HepG2 (cell line): ENCODE measurements around the gene SOAT2. TPM values are rescaled to one million over a fixed set of nuclear protein-coding genes. Genes with fewer than 3 reads are reported as not detected.

ENCODE experiments used
- ATAC-seq: fragments of 200-7000 bp; cut with Tn5 transposase; 3 replicates; pipeline ENCODE4 v1.9.1; 2020; ENCODE audit warnings: mild to moderate bottlenecking, moderate library complexity
- BruUV-seq: library from RNA; stranded (reverse); fragments of 400-500 nt; replicated peaks from 2 replicates; lab custom pipeline; 2021; lab: Mats Ljungman, UMichigan
- CTCF ChIA-PET: fragments of 300-600 bp; formaldehyde crosslinking; extraction: SDS; loops from one replicate; lab custom pipeline; 2021; ENCODE audit warnings: low total read pairs, inconsistent platforms, low intra/inter-chr PET ratio; lab: Yijun Ruan, JAX
- POLR2A ChIA-PET: fragments of 350-600 bp; sonication (Branson Sonifier 250); formaldehyde crosslinking; loops from one replicate; lab custom pipeline; 2020; ENCODE audit warnings: antibody characterized with exemption, inconsistent platforms; lab: Yijun Ruan, JAX
- DNase-seq: peaks from one replicate; pipeline ENCODE4 v3.0.0-alpha.2; 2015; ENCODE audit warnings: low spot score
- FAIRE-seq: peaks from 3 replicates; lab custom pipeline; 2011; peaks lifted over from hg19 to GRCh38; lab: Jason Lieb, UNC
- H2AFZ ChIP-seq: one replicate; pipeline ENCODE4 v1.6.1; 2011; ENCODE audit warnings: low read length, inconsistent platforms
- H3K27ac ChIP-seq: fragments of 300-600 bp; 3 replicates; pipeline ENCODE4 v1.8.0; 2011; ENCODE audit warnings: mixed run types, mild to moderate bottlenecking, mixed read lengths, low read length, inconsistent platforms; ENCODE audit not compliant: insufficient read depth; ENCODE audit errors: extremely low read length
- H3K27me3 ChIP-seq, 2 experiments: fragments of 200-600 bp in 1 of 2; 2 replicates in 1 of 2; 3 replicates in 1 of 2; pipeline versions ENCODE4 v1.6.0 to v1.8.0; 2011; ENCODE audit warnings: low read length in 2 of 2, mild to moderate bottlenecking in 2 of 2, moderate library complexity in 2 of 2, inconsistent platforms in 1 of 2; ENCODE audit not compliant: insufficient read depth in 2 of 2, control insufficient read depth in 1 of 2
- H3K36me3 ChIP-seq, 2 experiments: fragments of 200-600 bp in 1 of 2; replicated peaks in 1 of 2; 2 replicates in 1 of 2; 3 replicates in 1 of 2; pipeline versions ENCODE4 v1.5.1 to v1.8.0; 2011; ENCODE audit warnings: low read length in 2 of 2, inconsistent platforms in 1 of 2; ENCODE audit not compliant: insufficient read depth in 2 of 2, control insufficient read depth in 1 of 2
- H3K4me1 ChIP-seq: 2 replicates; pipeline ENCODE4 v1.5.1; 2012; ENCODE audit warnings: low read length, inconsistent platforms; ENCODE audit not compliant: insufficient read depth
- H3K4me2 ChIP-seq: 2 replicates; pipeline ENCODE4 v1.6.0; 2011; ENCODE audit warnings: low read depth, low read length, inconsistent platforms
- H3K4me3 ChIP-seq, 3 experiments: fragments of 200-600 bp in 1 of 3; sonication (generic), shearing (Covaris generic) in 1 of 3; replicated peaks in 1 of 3; 2 replicates each; pipeline ENCODE4 v1.5.1; 2011 to 2016; ENCODE audit warnings: low read length in 3 of 3, inconsistent platforms in 2 of 3, low read depth in 2 of 3, mild to moderate bottlenecking in 2 of 3, control low read depth in 1 of 3, mixed read lengths in 1 of 3; ENCODE audit not compliant: insufficient read depth in 1 of 3
- H3K79me2 ChIP-seq: one replicate; pipeline ENCODE4 v1.6.1; 2011; ENCODE audit warnings: low read length, inconsistent platforms; ENCODE audit not compliant: insufficient read depth
- H3K9ac ChIP-seq: 2 replicates; pipeline ENCODE4 v1.6.0; 2011; ENCODE audit warnings: mild to moderate bottlenecking, low read depth, low read length, inconsistent platforms; ENCODE audit not compliant: insufficient read depth
- H3K9me3 ChIP-seq: 2 replicates; pipeline ENCODE4 v1.5.1; 2012; ENCODE audit warnings: mild to moderate bottlenecking, low read length
- H4K20me1 ChIP-seq: 2 replicates; pipeline ENCODE4 v1.6.0; 2011; ENCODE audit warnings: inconsistent platforms, mild to moderate bottlenecking, low read length, moderate library complexity; ENCODE audit not compliant: insufficient read depth
- ZBTB1 ChIP-seq: sonication (generic); formaldehyde crosslinking; IDR thresholded peaks from 2 replicates; pipeline ENCODE4 v1.4.0; 2020; ENCODE audit warnings: missing genetic modification reagents, borderline replicate concordance
- WGBS: methylation state at CpG from one replicate; pipeline ENCODE4 v1.1.6; 2017; ENCODE audit warnings: low lambda C conversion rate; 5-methylcytosine and 5-hydroxymethylcytosine counted together
- in situ Hi-C: cut with HindIII; loops from 2 replicates; pipeline ENCODE4 v1.10.0; 2017; ENCODE audit warnings: low pct_unique_long_range_greater_than_20kb; ENCODE audit not compliant: extremely low pct_ligation_motif_present
- intact Hi-C: fragments of 100-400 bp; cut with micrococcal nuclease; formaldehyde crosslinking; loops from one replicate; pipeline ENCODE4 v1.10.0; 2022; ENCODE audit not compliant: unreplicated experiment
- polyA plus RNA-seq, 8 experiments: library from polyadenylated mRNA; depleted of rRNA in 3 of 8; stranded (reverse) in 7 of 8; unstranded in 1 of 8; fragments of >200 nt; fragmentation: Illumina TruSeq in 4 of 8; extraction: Trizol in 4 of 8; gene quantifications; 2 replicates each; pipeline versions ENCODE4 v1.2.1 to v1.2.3, GENCODE V29; 2011 to 2016; ENCODE audit warnings: low read depth in 4 of 8, missing spikeins in 1 of 8, mixed read lengths in 1 of 8; ENCODE audit not compliant: insufficient read depth in 1 of 8
- total RNA-seq, 5 experiments: library from RNA; depleted of rRNA; stranded (reverse); fragments of >200 nt; fragmentation: Illumina TruSeq; extraction: Trizol; gene quantifications; 2 replicates each; pipeline ENCODE4 v1.2.3, GENCODE V29; 2016; ENCODE audit warnings: low read depth in 1 of 5
- TF ChIP-seq, protein P1 (sequence below): sonication (generic); formaldehyde crosslinking; IDR thresholded peaks from 2 replicates; pipeline ENCODE4 v1.4.0; 2020; ENCODE audit warnings: missing genetic modification reagents
- TF ChIP-seq, protein P2 (sequence below): sonication (generic); formaldehyde crosslinking; IDR thresholded peaks from 2 replicates; pipeline ENCODE4 v1.8.1; 2022; ENCODE audit warnings: low read depth, mild to moderate bottlenecking, missing genetic modification reagents

Gene SOAT2
- total and polyA plus RNA-seq, 2 of the 13 experiments (the other 11 are each of a cell fraction or from before 2014, with no cell fraction given): 14.9 to 108 TPM

DNA sequence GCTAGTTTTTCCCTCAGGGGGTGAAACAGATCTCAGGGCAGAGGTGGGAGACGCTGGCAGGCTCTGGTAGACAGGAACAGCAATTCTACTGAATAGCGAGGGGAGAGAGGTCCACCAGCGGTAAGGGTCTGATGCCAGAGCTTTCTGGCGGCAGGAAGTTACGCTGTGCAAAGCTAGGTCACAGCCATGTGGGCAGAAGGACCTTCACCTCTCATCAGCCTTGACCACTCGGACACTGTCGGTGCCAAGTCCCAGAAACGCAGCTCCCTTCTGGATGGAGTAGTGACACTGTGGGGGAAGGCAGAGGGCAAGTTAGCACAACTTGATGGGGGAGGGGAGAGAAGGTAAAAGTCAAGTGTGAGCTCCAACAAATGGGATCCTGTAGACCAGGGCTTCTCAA lies 66.9 kb downstream of the SOAT2 start:
- ATAC-seq (no peak), DNase-seq (no peak), FAIRE-seq (no peak)
- Histone ChIP-seq H3K4me2 (no peak overlapping the region), H3K9me3 (no peaks in the 10 kb centered on the region), H2AFZ (no peak overlapping the region), H3K36me3 (no peaks in the 10 kb centered on the region), H3K27ac (no peak overlapping the region), H3K4me3 (no peak overlapping the region), H3K4me1 (peaks cover 32% of the 10 kb centered on the region), H3K27me3 (no peaks in the 10 kb centered on the region), H3K9ac (no peak overlapping the region), H3K79me2 (no peaks in the 10 kb centered on the region), H4K20me1 (no peaks in the 10 kb centered on the region)
- in situ Hi-C loops: no loop called here
- intact Hi-C loops: no loop called here
- no TSS peak for BruUV-seq
- ChIA-PET CTCF (no interaction called here), POLR2A (interaction anchor here (2.6 kb wide), 1 partner anchor 10 kb away, joined by 15 read pairs; the partner anchor contains the start of genes CSAD and ZNF740)
- WGBS: 93% methylated on average over 8 of the region's 8 CpGs
- TF ChIP-seq ZBTB1: no peak

DNA sequence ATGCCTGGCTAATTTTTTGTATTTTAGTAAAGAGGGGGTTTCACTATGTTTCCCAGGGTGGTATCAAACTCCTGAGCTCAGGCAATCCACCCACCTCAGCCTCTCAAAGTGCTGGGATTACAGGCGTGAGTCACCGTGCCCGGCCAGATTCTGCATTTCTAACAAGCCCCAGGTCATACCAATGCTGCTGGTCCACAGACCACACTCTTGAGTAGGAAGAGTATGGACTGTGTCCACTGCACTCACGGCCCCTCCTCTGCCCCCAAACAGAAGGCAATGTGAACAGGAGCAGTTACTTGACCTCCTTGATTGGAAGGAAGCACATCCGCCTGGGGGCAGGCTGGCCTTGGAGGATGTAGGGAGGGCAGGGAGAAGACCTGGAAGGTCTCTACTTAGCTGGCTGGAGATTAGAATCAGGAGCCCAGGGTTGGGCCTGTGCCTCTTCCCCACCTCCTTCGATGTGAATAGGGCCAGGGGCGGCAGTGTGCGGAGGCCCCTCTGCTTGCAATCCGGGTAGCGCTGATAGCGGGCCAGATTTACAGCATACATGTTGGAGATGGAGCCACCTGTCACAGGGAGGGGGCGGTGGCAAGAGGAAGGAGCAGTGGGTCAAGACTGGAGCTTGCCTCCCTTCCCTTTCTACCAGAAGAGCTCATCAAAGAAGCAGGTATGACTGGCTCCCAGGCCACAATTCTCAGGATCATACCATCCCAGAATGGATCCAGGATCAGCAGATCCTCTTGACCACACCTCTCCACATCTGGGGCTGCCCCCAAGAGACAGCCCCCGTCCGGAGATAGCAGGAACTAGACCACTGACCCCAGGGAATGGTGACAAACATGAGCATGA lies 67.8 kb downstream of the SOAT2 start:
- Histone ChIP-seq H3K27me3 (no peaks in the 10 kb centered on the region), H3K4me1 (peaks cover 41% of the 10 kb centered on the region), H3K36me3 (no peaks in the 10 kb centered on the region), H3K9ac (no peak overlapping the region), H3K27ac (no peak overlapping the region), H2AFZ (no peak overlapping the region)
- intact Hi-C loops: no loop called here
- POLR2A ChIA-PET: interaction anchor here (1.1 to 2.6 kb wide), 2 partner anchors 9 to 16 kb away, joined by 3 to 15 read pairs; partner anchors contain the start of genes CSAD and ZNF740
- in situ Hi-C loops: no loop called here
- no peak for DNase-seq
- 79% methylated on average over 13 of the region's 14 CpGs for WGBS
- TF ChIP-seq, protein P1, sequence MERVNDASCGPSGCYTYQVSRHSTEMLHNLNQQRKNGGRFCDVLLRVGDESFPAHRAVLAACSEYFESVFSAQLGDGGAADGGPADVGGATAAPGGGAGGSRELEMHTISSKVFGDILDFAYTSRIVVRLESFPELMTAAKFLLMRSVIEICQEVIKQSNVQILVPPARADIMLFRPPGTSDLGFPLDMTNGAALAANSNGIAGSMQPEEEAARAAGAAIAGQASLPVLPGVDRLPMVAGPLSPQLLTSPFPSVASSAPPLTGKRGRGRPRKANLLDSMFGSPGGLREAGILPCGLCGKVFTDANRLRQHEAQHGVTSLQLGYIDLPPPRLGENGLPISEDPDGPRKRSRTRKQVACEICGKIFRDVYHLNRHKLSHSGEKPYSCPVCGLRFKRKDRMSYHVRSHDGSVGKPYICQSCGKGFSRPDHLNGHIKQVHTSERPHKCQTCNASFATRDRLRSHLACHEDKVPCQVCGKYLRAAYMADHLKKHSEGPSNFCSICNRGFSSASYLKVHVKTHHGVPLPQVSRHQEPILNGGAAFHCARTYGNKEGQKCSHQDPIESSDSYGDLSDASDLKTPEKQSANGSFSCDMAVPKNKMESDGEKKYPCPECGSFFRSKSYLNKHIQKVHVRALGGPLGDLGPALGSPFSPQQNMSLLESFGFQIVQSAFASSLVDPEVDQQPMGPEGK (CRISPR knock-in tag): 0 out of 2 replicates have a peak, but pooled peaks have one; percentile 16
- TF ChIP-seq, protein P2, sequence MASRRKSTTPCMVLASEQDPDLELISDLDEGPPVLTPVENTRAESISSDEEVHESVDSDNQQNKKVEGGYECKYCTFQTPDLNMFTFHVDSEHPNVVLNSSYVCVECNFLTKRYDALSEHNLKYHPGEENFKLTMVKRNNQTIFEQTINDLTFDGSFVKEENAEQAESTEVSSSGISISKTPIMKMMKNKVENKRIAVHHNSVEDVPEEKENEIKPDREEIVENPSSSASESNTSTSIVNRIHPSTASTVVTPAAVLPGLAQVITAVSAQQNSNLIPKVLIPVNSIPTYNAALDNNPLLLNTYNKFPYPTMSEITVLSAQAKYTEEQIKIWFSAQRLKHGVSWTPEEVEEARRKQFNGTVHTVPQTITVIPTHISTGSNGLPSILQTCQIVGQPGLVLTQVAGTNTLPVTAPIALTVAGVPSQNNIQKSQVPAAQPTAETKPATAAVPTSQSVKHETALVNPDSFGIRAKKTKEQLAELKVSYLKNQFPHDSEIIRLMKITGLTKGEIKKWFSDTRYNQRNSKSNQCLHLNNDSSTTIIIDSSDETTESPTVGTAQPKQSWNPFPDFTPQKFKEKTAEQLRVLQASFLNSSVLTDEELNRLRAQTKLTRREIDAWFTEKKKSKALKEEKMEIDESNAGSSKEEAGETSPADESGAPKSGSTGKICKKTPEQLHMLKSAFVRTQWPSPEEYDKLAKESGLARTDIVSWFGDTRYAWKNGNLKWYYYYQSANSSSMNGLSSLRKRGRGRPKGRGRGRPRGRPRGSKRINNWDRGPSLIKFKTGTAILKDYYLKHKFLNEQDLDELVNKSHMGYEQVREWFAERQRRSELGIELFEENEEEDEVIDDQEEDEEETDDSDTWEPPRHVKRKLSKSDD (CRISPR knock-in tag): no peak
- TF ChIP-seq, all 625 proteins: peak for 1
- no peaks in the 10 kb centered on the region for H4K20me1 ChIP-seq
- no peaks in the 10 kb centered on the region for H3K9me3 ChIP-seq
- CTCF ChIA-PET: no interaction called here
- FAIRE-seq (no peak), ATAC-seq (no peak)
- no TSS peak for BruUV-seq
- no peak overlapping the region for H3K4me3 ChIP-seq
- H3K79me2 ChIP-seq: no peaks in the 10 kb centered on the region
- H3K4me2 ChIP-seq: no peak overlapping the region
